ENCODE data around the gene RIPOR3.

Gene RIPOR3

DNA sequence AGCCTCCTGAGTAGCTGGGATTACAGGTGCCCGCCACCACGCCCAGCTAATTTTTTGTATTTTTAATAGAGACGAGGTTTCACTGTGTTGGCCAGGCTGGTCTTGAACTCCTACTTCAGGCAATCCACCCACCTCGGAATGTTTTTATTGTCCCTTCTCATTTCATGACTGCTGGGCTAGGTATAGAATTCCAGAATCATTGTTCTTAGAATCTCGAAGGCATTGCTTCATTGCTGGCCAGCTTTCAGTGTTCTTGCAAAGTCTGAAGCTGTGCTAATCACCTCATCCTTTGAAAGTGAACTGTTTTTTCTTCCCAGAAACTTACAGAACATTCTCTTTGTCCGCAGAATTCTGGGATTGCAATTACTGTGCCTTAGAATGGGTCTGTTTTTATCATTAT, 132.2 kb downstream of the RIPOR3 start:
- H3K4me3 ChIP-seq (ENCODE audit: low read depth, low read length), result no peak overlapping the region
- DNase-seq (ENCODE audit: low read depth), result no peak
- no peak for TF ChIP-seq CTCF (IDR thresholded peaks at IDR 0.05; ENCODE audit: low read depth, low read length, missing control alignments)

DNA sequence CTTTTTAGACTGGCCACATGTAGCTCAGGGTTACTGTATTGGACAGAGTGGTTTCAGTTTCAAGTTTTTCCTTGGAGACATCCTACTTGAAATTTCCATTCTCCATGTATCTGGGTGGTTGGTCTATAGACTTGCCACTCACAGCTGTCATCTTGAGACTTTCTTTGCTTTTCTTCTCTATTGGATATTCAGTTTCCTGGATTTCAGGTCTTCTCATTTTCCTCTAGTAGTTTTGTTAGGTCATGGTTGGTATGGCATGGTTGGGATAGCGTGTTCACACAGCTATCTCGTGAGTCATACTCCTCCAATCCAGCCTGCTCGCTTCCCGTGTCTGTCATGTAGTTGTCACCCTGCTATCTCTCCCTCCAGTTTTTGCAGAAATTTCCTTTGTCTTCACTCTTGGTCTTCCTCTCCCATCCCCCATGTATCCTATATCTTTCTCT, 132.8 kb downstream of the RIPOR3 start:
- TF ChIP-seq CTCF (IDR thresholded peaks at IDR 0.05; ENCODE audit: low read depth, low read length, missing control alignments), result no peak
- no peak for DNase-seq (ENCODE audit: low read depth)
- H3K4me3 ChIP-seq (ENCODE audit: low read depth, low read length), result no peak overlapping the region

- DNase-seq (ENCODE audit: low read depth), result no peak
- H3K4me3 ChIP-seq (ENCODE audit: low read depth, low read length), result no peak overlapping the region
- TF ChIP-seq CTCF (IDR thresholded peaks at IDR 0.05; ENCODE audit: low read depth, low read length, missing control alignments), result no peak
Observed at GRCh38 chr20:50557549-50558134, 133.7 kb downstream of the RIPOR3 start.

DNA sequence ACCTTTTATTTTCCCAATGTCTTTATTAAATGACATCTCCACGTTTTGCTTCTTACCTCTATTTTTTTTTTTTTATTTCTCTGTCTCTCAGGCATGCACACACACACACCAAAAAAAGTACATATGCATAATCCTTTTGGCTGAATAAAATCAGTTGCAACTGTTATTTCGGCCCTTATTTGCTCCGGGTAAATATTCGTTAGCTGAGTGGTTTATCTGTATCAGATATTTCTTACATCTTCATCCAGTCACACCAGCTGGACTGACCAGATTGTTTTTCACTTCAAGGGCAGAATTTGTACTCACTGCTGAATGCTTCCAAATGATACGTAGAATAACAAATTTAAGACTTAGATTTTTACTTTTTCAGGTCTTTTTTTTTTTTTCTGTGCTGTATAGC, 135.7 kb downstream of the RIPOR3 start:
- H3K4me3 ChIP-seq (ENCODE audit: low read depth, low read length), result no peak overlapping the region
- DNase-seq (ENCODE audit: low read depth), result no peak
- TF ChIP-seq CTCF (IDR thresholded peaks at IDR 0.05; ENCODE audit: low read depth, low read length, missing control alignments), result no peak

- no peak overlapping the region for H3K4me3 ChIP-seq (ENCODE audit: low read depth, low read length)
- DNase-seq (ENCODE audit: low read depth), result no peak
- no peak for TF ChIP-seq CTCF (IDR thresholded peaks at IDR 0.05; ENCODE audit: low read depth, low read length, missing control alignments)
Observed at GRCh38 chr20:50554694-50555579, 136.4 kb downstream of the RIPOR3 start.

GRCh38 chr20:50552979-50553378, 138.4 kb downstream of the RIPOR3 start:
- H3K4me3 ChIP-seq (ENCODE audit: low read depth, low read length), result no peak overlapping the region
- no peak for DNase-seq (ENCODE audit: low read depth)
- no peak for TF ChIP-seq CTCF (IDR thresholded peaks at IDR 0.05; ENCODE audit: low read depth, low read length, missing control alignments)

Data from GM12864 (cell line).